Measurements from ENCODE around the gene RTN4. TPM values are rescaled to one million over a fixed set of nuclear protein-coding genes. Genes with fewer than 3 reads are reported as not detected.

Gene RTN4
- total RNA-seq, 1 donor from 2014 or later: 174 TPM

DNA sequence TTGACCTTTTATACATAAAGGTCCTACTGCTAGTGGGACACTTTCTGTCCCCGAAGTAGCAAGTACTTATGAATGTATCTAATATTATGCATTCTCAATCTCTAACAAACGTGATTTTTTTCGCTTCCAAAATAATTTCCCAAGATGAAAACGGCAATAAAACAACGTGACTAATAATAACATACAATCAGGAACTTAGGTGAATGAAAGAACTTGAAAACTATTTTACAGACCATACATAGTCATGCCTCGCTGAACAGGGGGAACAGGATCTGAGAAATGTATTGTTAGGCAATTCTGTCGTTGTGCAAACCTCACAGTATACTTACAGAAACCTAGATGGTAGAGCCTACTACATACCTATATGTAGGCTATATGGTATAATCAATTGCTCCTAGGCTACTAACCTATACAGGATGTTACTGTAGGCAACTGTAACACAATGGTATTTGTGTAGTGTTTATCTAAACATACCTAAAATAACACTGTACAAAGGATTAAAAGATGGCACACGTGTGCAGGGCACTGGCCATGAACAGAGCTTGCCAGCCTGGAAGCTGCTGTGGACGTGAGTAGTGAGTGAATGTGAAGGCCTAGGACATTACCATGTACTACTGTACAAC, 2.5 kb downstream of the RTN4 start:
- H3K4me1 ChIP-seq: peaks cover 65% of the 10 kb centered on the region
- no peaks in the 10 kb centered on the region for H3K9me3 ChIP-seq
- no peaks in the 10 kb centered on the region for H3K27me3 ChIP-seq
- H3K4me3 ChIP-seq: peak overlapping the region; percentile 87 to 95
- peak overlapping the region; percentile 99 for H3K27ac ChIP-seq
- H3K36me3 ChIP-seq: no peaks in the 10 kb centered on the region
- DNase-seq (ENCODE audit: extremely low spot score in 2 of 2): no peak
- intact Hi-C loops (cut with DNase I): loop anchor here (10.0 kb wide), 1 partner anchor 117 kb away; no protein-coding TSS in a partner anchor
- TF ChIP-seq POLR2AphosphoS5 (IDR thresholded peaks at IDR 0.05; ENCODE audit: insufficient read depth in 1 of 2, low read depth in 1 of 2): peak in 1 of 2 donors; percentile 41
- TF ChIP-seq POLR2A (IDR thresholded peaks at IDR 0.05): no peak

DNA sequence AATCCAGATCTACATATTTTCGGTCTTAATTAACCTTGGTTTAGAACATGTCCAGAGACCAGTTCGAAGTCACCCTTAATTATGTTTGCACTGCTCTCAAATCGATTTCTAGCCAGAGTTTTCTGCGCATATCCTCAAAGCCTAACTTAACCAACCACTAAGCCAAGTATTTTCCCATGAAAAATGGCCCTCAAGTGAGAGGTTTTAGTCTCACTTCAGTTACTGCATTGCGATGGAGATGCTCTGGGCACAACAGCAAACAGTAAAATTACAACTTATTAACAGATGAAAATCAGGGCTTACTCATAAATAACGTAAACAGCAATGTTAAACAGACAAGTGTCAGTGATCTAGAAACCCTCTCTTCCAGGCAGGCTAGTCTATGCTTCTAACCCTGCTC, 4.5 kb downstream of the RTN4 start:
- Histone ChIP-seq H3K27ac (peak overlapping the region; percentile 6), H3K36me3 (no peaks in the 10 kb centered on the region), H3K27me3 (no peaks in the 10 kb centered on the region), H3K4me3 (no peak overlapping the region), H3K4me1 (peaks cover 67% of the 10 kb centered on the region), H3K9me3 (no peaks in the 10 kb centered on the region)
- intact Hi-C loops (cut with DNase I): loop anchor here (10.0 kb wide), 1 partner anchor 119 kb away; no protein-coding TSS in a partner anchor
- no peak for TF ChIP-seq POLR2AphosphoS5 (IDR thresholded peaks at IDR 0.05; ENCODE audit: insufficient read depth in 1 of 2, low read depth in 1 of 2)
- no peak for TF ChIP-seq POLR2A (IDR thresholded peaks at IDR 0.05)
- TF ChIP-seq, protein P1, sequence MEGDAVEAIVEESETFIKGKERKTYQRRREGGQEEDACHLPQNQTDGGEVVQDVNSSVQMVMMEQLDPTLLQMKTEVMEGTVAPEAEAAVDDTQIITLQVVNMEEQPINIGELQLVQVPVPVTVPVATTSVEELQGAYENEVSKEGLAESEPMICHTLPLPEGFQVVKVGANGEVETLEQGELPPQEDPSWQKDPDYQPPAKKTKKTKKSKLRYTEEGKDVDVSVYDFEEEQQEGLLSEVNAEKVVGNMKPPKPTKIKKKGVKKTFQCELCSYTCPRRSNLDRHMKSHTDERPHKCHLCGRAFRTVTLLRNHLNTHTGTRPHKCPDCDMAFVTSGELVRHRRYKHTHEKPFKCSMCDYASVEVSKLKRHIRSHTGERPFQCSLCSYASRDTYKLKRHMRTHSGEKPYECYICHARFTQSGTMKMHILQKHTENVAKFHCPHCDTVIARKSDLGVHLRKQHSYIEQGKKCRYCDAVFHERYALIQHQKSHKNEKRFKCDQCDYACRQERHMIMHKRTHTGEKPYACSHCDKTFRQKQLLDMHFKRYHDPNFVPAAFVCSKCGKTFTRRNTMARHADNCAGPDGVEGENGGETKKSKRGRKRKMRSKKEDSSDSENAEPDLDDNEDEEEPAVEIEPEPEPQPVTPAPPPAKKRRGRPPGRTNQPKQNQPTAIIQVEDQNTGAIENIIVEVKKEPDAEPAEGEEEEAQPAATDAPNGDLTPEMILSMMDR (IDR thresholded peaks at IDR 0.05): no peak
- DNase-seq (ENCODE audit: extremely low spot score in 2 of 2): no peak

DNA sequence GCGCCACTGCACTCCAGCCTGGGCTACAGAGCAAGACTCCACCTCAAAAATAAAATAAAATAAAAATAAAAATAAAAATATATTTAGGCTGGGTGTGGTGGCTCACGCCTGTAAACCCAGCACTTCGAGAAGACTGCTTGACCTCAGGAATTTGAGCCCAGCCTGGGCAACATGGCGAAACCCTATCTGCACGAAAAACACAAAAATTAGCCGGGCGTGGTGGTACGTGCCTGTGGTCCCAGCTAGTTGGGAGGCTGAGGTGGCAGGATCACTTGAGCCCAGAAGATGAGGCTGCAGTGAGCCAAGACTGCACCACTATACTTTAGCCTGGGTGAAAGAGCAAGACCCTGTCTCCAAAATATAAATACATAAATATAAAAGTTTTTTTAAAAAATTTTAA, 6.4 kb downstream of the RTN4 start:
- no peak for TF ChIP-seq POLR2A (IDR thresholded peaks at IDR 0.05)
- TF ChIP-seq, protein P1 (IDR thresholded peaks at IDR 0.05): no peak
- TF ChIP-seq POLR2AphosphoS5 (IDR thresholded peaks at IDR 0.05; ENCODE audit: insufficient read depth in 1 of 2, low read depth in 1 of 2): no peak
- no peaks in the 10 kb centered on the region for H3K9me3 ChIP-seq
- H3K4me1 ChIP-seq: peaks cover 74% of the 10 kb centered on the region
- no peak for DNase-seq (ENCODE audit: extremely low spot score in 2 of 2)
- H3K36me3 ChIP-seq: no peaks in the 10 kb centered on the region
- no peak overlapping the region for H3K4me3 ChIP-seq
- no peaks in the 10 kb centered on the region for H3K27me3 ChIP-seq
- intact Hi-C loops (cut with DNase I): loop anchor here (10.0 kb wide), 1 partner anchor 121 kb away; no protein-coding TSS in a partner anchor
- no peak overlapping the region for H3K27ac ChIP-seq

DNA sequence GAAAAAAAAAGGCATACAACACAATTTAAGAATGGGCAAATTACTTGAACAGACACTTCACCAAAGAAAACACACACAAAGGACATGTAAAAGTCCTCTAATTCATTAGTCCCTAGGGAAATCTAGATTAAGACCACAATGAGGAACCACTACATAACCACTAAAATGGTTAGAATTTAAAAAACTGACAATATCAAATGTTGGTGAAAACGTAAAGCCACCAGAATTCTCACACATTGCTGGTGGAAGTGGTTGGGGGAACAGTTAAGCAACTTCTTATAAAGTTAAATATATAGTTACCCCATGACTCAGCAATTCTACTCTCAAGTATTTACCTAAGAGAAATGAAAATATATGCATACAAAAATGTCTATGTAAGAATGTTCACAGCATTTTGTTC, 11.8 kb downstream of the RTN4 start:
- Histone ChIP-seq H3K9me3 (no peaks in the 10 kb centered on the region), H3K4me3 (no peak overlapping the region), H3K36me3 (no peaks in the 10 kb centered on the region), H3K4me1 (peaks cover 27% of the 10 kb centered on the region), H3K27ac (no peak overlapping the region), H3K27me3 (no peaks in the 10 kb centered on the region)
- DNase-seq (ENCODE audit: extremely low spot score in 2 of 2): no peak
- intact Hi-C loops (cut with DNase I): loop anchor here (10.0 kb wide), 1 partner anchor 124 kb away; no protein-coding TSS in a partner anchor
- no peak for TF ChIP-seq POLR2AphosphoS5 (IDR thresholded peaks at IDR 0.05; ENCODE audit: insufficient read depth in 1 of 2, low read depth in 1 of 2)
- TF ChIP-seq, protein P1 (IDR thresholded peaks at IDR 0.05): no peak
- TF ChIP-seq POLR2A (IDR thresholded peaks at IDR 0.05): no peak

- intact Hi-C loops (cut with DNase I): loop anchor here (10.0 kb wide), 1 partner anchor 121 kb away; no protein-coding TSS in a partner anchor
- DNase-seq (ENCODE audit: extremely low spot score in 2 of 2): no peak
- TF ChIP-seq POLR2A (IDR thresholded peaks at IDR 0.05): no peak
- TF ChIP-seq POLR2AphosphoS5 (IDR thresholded peaks at IDR 0.05; ENCODE audit: insufficient read depth in 1 of 2, low read depth in 1 of 2): no peak
- TF ChIP-seq, protein P1 (IDR thresholded peaks at IDR 0.05): no peak
- Histone ChIP-seq H3K27me3 (no peaks in the 10 kb centered on the region), H3K4me3 (no peak overlapping the region), H3K4me1 (peaks cover 34% of the 10 kb centered on the region), H3K36me3 (no peaks in the 10 kb centered on the region), H3K9me3 (no peaks in the 10 kb centered on the region), H3K27ac (no peak overlapping the region)
Measured at GRCh38 chr2:55035716-55036115, 14.5 kb downstream of the RTN4 start.
